Activated effector memory CD4-positive, alpha-beta T cell treated with anti-CD3 and anti-CD28 coated beads, Interleukin-2, amount 50 U/mL, for 16 hours (primary cell): ENCODE data around the gene CNGA2.

Experiments used
- DNase-seq: peaks from one replicate; pipeline ENCODE4 v3.0.0-alpha.2; 2020

CNGA2 gene

GRCh38 chrX:151713849-151714248 lies 20.7 kb upstream of the CNGA2 start:
- DNase-seq, result no peak

DNA sequence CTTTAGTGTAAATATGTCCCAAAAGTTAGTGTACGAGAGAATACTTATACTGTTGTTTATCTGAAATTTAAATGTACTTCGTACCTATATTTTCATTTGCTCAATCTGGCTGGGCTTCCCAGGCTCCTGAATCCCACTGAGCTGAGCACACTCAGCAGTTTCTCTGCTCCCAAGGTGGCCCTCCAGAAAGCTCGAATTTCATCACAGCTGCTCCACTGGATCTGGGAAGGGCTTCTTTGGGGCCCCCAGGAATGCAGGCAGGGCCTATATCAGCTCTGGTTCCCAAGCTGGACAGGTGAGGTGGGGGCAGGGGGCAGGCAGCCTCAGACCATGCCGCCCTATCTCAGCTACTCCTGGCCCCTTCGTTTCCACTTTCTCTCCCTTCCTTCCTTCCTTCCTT lies 20.2 kb upstream of the CNGA2 start:
- DNase-seq, result no peak

- DNase-seq, result no peak
Observed at GRCh38 chrX:151715752-151716151, 18.8 kb upstream of the CNGA2 start, which contains the start of gene FATE1. Gene FATE1 (plus strand): TSS chrX:151716035. CDS start chrX:151716120, 85 bp downstream.

GRCh38 chrX:151722241-151722846 lies 12.2 kb upstream of the CNGA2 start:
- DNase-seq, result no peak

DNA sequence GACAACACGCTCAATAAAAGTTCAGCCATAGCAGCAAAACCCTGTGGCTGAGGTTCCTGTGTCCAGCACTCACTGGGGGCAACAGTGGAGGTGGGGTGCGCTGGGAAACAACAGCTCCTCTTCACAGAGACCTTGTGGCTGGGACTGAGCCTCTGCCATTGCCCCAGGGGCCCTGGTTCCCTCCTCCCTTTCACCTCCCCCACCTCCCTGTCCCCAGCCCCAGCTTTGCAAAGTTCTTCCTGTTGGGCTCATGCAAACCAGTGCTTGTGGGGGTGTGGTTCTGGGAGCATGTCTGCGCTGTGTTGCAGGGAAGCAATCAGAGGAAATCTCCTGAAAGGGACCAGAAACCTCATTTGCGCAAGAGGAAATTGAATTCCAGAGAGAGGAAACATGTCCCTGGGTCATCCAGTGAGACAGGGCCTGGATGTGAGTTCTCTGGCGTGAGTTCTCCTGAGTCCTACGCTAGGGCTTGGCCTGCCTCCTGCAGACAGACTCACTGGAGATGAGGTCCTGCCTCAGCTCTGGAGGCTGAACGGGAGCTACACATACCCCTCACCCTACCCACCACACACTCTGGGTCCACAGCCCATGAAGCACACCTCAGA lies 11.3 kb upstream of the CNGA2 start:
- no peak for DNase-seq

GRCh38 chrX:151724563-151725337 lies 9.8 kb upstream of the CNGA2 start:
- no peak for DNase-seq

GRCh38 chrX:151725338-151725614 lies 9.3 kb upstream of the CNGA2 start:
- no peak for DNase-seq

- no peak for DNase-seq
Observed at GRCh38 chrX:151726751-151727150, 7.8 kb upstream of the CNGA2 start.

DNA sequence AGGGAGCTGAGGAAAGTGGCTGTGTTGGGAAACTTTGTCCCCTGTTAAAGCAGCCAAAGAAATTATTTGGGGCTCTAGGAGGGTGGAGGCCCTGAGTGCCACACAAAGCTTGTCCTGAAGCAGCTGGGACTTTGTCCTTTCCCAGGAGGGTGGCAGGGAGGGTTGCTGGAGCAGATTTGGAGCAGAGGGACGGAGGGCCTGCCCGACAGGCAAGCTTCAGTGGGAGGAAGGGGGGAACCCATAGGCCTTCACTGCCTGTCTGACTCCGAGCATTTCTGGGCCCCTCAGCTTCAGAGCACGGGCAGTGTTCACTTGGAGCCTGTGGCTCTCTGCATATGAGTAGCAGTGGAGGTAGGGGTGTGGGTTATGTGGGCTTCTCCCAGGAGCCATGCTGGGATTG lies 7.2 kb upstream of the CNGA2 start:
- DNase-seq, result no peak

DNA sequence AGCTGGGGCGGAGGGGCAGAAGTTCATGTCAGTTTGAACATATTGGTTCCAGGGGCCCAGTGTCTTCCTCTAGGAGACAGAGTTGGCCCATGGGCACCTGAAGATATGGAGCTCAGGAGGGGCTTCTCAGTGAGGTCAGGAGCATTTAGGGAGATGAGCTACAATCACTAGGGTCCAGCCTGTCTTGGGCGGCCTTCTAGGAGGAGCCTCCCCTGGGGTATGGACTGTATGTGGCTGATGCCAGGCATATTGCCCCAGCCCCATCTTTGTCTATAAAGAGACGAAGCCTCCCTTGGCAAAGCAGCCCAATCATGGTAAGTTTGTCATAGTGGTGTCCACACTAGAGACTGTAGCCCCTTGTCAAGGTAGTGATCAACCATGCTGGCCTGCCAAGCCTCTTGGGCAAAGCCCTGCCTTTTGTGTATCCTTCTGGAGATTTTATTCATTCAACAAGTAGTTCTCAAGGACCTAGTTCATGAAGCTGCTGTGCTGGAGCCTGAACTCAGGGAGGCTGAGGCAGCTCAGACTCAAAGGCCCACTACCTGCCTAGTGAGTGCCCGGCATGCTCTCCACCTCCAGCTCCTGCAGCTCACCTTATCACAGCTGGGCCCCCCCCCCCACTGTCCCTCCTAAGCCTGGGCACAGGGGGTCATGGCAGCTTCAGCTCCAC lies 5.4 kb upstream of the CNGA2 start:
- DNase-seq, result no peak

DNA sequence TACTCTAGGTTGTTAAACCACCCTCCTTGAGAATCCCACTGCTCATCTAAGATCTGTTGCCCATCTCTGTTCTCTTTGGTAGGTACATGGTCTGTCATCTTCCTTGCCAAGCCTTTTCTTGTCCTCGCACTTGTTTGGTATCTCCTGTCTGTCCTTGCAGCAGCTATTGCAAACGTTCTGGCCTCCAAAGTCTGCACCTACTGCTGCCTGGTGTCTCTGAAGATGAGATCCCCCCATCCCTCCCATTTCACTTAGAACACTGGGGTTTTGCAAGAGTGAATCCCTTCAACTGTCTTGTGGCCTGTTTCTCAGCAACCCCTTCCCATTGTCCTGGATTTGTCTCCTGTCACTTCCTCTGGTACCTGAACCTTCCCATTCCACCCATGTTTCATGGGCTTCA lies 673 bp downstream of the CNGA2 start:
- DNase-seq, result no peak

DNA sequence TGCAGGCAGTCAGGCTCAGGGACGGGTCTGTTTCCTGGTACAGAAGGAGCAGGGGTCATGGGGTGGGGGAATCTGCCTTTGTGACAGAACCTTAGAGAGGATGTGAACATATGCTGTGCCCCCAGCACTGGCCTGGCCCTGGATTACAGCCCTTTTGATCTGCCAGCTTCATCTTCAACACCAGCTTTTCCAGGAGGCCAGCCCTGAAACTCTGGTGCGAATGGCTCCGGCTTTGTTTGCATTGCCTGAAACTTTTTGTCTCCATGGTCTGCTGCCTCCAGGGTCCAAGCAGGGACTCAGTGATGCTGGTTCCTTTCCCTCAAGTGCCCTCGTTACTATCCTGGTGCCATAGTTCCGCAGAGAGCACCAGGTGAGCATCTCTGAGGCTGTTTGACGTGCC lies 2.1 kb downstream of the CNGA2 start:
- DNase-seq, result no peak

DNA sequence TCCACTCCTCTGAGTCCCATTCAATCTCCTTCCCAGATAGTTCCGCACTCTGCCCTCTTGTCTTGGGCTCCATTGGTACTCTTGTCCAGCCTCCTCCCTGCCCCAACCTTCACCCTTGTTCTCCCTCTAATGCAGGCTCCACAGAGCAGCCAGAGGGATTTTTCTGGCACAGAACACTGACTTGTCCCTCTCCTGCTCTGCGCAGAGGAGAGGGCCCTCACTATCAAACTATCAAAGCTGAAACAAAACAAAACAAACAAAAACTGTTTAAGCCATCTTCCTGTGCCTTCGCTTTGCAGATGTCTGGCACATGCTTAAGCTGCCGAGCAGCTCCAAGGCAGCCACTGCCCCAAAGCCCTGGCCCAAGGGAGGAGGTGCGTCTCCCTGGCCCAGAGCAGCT lies 2.9 kb downstream of the CNGA2 start:
- no peak for DNase-seq

GRCh38 chrX:151738751-151739150 lies 4.2 kb downstream of the CNGA2 start:
- DNase-seq, result no peak

DNA sequence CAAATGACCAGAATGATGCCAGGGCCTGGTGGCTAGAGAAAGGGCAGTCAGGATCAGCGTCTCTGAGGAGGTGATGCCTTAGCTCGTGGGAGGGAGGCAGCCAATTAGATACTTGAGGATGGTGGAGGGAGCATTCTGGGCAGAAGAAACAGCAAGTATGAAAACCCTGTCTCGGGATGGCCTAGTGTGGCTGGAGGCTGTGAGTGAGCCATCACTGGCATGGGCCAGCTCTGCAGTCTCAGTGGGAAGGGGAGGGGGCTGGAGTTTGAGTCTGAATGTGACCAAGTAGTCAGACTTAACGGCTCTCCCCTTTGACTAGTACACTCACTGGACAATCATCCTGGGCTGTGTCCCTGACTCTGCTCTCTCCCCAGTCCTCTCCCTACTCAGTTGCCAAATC lies 7.1 kb downstream of the CNGA2 start:
- DNase-seq, result no peak

GRCh38 chrX:151742311-151742710 lies 7.8 kb downstream of the CNGA2 start:
- DNase-seq, result no peak

DNA sequence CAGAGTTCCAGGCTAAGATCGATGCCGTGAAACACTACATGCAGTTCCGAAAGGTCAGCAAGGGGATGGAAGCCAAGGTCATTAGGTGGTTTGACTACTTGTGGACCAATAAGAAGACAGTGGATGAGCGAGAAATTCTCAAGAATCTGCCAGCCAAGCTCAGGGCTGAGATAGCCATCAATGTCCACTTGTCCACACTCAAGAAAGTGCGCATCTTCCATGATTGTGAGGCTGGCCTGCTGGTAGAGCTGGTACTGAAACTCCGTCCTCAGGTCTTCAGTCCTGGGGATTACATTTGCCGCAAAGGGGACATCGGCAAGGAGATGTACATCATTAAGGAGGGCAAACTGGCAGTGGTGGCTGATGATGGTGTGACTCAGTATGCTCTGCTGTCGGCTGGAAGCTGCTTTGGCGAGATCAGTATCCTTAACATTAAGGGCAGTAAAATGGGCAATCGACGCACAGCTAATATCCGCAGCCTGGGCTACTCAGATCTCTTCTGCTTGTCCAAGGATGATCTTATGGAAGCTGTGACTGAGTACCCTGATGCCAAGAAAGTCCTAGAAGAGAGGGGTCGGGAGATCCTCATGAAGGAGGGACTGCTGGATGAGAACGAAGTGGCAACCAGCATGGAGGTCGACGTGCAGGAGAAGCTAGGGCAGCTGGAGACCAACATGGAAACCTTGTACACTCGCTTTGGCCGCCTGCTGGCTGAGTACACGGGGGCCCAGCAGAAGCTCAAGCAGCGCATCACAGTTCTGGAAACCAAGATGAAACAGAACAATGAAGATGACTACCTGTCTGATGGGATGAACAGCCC lies 9.3 kb downstream of the CNGA2 start:
- DNase-seq, result no peak

DNA sequence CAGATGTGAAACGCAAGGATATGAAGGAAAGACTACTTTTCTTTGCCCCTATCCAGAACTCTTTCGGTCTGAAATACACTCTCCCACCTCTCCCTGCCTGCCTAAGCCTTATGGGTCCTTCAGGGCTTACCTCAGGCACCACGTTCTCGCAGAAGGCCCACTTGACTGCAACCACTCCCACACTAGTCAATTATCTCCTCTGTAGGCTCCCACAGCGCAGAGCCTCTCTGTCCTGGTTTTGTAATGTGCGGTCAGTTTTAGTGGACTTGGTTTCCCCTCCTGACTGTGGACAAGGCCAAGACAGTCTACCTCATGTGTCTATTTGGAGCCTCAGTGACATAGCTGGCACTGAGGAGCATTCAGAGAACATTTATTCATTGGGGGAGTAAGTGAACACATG lies 11.1 kb downstream of the CNGA2 start:
- no peak for DNase-seq

- no peak for DNase-seq
Observed at GRCh38 chrX:151746502-151746901, 12.0 kb downstream of the CNGA2 start.

DNA sequence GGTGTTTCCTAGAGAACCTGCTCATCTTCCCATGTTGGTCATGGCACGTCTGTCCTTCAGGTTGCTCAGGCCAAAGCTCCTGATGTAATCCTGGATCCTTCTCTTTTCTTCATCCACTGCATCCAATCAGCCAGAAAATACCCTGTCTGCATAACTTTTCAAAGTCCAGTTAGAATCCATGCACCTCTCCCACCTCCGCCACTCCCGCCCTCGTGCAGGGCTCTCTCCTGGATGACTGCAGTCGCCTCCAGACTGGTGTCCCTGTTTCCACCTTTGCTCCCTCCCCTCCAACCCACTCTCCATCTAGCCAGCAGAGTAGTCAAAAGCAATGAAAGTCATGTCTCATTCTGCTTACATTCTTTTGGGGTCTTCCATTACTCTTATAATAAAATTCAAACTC lies 16.0 kb downstream of the CNGA2 start:
- DNase-seq, result no peak

DNA sequence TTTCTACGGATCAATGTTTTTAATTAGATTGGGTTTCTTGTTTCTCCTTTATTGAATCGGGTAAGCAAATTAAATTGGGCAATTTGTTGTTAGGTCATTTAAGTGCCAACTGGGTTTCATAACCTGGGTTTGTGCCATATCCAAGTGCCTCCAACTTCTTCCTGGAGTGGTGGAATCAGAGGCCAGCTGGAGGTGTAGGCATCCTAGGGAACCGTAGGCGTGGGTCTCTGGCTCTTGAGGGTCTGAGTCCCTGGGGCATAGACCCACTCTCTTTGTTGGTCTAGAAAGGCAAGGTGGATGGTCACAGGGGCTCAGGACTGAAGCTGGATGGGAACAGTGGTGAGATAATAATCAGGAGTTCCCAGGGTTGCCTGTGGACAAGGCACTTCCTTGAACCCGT lies 18.3 kb downstream of the CNGA2 start:
- no peak for DNase-seq

DNA sequence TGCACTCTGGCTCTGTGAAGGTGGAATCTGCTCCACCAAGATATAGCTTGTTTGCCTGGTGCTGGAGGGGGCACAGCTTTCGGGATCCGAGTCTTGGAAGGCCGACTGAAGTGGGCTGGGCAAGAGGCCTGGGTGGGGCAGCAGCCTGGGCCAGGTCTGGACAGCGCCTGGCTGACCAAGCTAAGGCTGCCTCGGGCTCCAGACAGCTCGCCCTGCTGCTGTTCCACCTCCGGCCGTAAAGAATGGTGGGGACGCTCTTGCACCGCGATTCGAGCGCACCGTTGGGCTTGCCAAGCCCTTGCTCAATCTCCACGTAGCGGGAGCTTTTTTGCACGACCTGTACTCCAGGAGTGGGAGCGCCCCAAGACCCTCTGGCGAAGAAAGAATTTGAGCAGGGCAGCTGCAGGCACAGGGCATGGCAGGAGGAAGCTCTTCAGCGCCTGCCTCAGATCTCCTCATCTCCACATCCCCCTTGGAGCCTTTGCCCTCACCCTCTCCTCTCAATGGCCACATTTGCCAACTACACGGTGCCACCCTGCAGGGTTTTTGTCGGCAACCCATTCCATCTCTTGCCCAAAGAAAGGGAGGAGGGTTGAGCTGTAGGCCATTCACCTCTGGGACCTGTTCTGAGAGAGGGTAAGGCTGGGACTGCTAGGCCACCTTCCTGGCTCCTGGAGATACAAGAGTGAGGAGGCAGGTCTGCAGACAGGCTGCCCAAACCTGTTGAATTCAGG lies 18.9 kb downstream of the CNGA2 start:
- DNase-seq, result no peak

DNA sequence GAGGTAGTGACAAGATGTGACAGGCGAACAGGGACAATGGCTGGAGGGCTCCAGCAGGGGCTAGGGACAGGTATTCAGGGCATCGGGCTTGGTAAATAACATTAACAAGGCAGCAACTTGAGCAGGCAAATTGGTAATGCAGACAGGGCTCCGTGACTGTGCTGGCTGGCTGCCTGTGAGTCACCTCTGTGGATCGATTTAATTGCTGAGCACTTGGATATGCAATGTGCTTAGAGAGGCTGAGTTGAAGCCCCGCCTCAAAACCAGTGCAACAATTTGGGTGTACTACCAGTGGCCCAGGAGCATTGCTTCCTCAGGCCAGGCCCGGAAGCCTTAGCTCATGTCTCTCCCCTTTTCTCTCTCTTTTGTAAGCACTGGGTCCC lies 19.5 kb downstream of the CNGA2 start:
- DNase-seq, result no peak
